IPS DF 19.7 (cell line): ENCODE data around the gene CBY1.

ENCODE experiments used
- DNase-seq: peaks from one replicate; pipeline ENCODE4 v3.0.0-alpha.2; 2013; ENCODE audit warnings: low read depth, low spot score

Gene CBY1

GRCh38 chr22:38700789-38701628 is 44.6 kb downstream of the CBY1 start, which contains the start of gene JOSD1:
JOSD1 (minus strand) TSS chr22:38700943; CDS start chr22:38699987, 956 bp downstream.
- DNase-seq, result peak; percentile 61

GRCh38 chr22:38704654-38705234 is 48.3 kb downstream of the CBY1 start:
- DNase-seq, result no peak

GRCh38 chr22:38705235-38706100 is 49.0 kb downstream of the CBY1 start, which contains the start of gene GTPBP1:
GTPBP1 (plus strand) TSS chr22:38705944; CDS start chr22:38705956, 12 bp downstream.
- peak; percentile 100 for DNase-seq

GRCh38 chr22:38706101-38706900 is 49.9 kb downstream of the CBY1 start:
- no peak for DNase-seq

- DNase-seq, result no peak
Measured at GRCh38 chr22:38706901-38707195, 50.4 kb downstream of the CBY1 start.

GRCh38 chr22:38707346-38707745 is 50.9 kb downstream of the CBY1 start:
- DNase-seq, result no peak

- DNase-seq, result no peak
Measured at GRCh38 chr22:38707984-38708383, 51.5 kb downstream of the CBY1 start.

- DNase-seq, result no peak
Measured at GRCh38 chr22:38709306-38709705, 52.9 kb downstream of the CBY1 start.

GRCh38 chr22:38710351-38710750 is 53.9 kb downstream of the CBY1 start:
- DNase-seq, result no peak

GRCh38 chr22:38710866-38711265 is 54.4 kb downstream of the CBY1 start:
- DNase-seq, result no peak

GRCh38 chr22:38712486-38713207 is 56.2 kb downstream of the CBY1 start:
- DNase-seq, result no peak

GRCh38 chr22:38713921-38714320 is 57.5 kb downstream of the CBY1 start:
- DNase-seq, result no peak

GRCh38 chr22:38715176-38715764 is 58.8 kb downstream of the CBY1 start:
- DNase-seq, result no peak

- no peak for DNase-seq
Measured at GRCh38 chr22:38715852-38716251, 59.4 kb downstream of the CBY1 start.

GRCh38 chr22:38716271-38716670 is 59.8 kb downstream of the CBY1 start:
- no peak for DNase-seq

- no peak for DNase-seq
Measured at GRCh38 chr22:38716826-38717225, 60.4 kb downstream of the CBY1 start.

- DNase-seq, result no peak
Measured at GRCh38 chr22:38717244-38717643, 60.8 kb downstream of the CBY1 start.

GRCh38 chr22:38718414-38718813 is 62.0 kb downstream of the CBY1 start:
- DNase-seq, result no peak

- no peak for DNase-seq
Measured at GRCh38 chr22:38719196-38719595, 62.8 kb downstream of the CBY1 start.

- no peak for DNase-seq
Measured at GRCh38 chr22:38720350-38720749, 63.9 kb downstream of the CBY1 start.
